ENCODE measurements around the gene SLFNL1.

SLFNL1 gene

GRCh38 chr1:41021526-41022308 is at the start of gene SLFNL1:
TSS of gene SLFNL1 (minus strand) at chr1:41021725. CDS start at chr1:41020660, 1,065 bp downstream.
- DNase-seq = no peak

DNA sequence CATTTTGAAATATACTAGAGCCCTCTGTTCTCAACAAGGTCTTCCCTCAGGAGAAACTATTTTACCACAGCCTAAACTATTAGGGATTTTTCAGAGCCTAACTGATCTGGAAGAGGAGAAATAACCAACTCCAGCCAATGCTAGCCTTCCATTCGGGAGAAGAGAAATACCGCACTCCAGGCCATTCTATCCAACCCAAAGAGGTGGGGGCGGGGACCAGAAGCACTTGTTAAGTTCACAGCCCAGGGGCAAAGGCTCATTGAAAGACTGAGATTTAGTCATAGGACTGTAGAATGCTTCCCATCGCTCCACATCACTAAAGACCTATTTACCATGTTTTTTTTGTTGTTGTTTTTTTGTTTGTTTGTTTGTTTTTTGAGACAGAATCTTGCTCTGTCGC is 35.4 kb upstream of the SLFNL1 start:
- no peak for DNase-seq

- DNase-seq = no peak
Observed at GRCh38 chr1:41053316-41053715, 31.8 kb upstream of the SLFNL1 start.

GRCh38 chr1:41051022-41051421 is 29.5 kb upstream of the SLFNL1 start:
- DNase-seq = no peak

DNA sequence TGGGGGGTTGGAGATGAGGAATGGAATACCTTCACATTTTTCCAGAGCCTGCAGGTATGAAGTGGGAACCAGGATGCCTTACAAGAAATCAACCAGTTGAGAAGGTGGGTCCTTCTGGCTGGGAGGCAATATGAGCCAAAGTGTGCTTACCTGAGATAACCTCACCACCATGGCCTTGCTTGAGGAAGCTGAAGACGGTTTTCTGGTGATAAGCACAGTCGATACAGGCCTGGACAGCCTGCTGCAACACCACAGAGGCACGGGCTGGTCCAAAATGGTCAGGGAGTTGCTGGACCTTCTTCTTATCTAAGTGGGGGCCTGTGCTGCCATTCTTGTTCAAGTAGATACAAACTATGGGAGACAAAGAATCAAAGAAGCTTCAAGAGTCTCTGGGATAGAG is 27.0 kb upstream of the SLFNL1 start:
- DNase-seq = no peak

DNA sequence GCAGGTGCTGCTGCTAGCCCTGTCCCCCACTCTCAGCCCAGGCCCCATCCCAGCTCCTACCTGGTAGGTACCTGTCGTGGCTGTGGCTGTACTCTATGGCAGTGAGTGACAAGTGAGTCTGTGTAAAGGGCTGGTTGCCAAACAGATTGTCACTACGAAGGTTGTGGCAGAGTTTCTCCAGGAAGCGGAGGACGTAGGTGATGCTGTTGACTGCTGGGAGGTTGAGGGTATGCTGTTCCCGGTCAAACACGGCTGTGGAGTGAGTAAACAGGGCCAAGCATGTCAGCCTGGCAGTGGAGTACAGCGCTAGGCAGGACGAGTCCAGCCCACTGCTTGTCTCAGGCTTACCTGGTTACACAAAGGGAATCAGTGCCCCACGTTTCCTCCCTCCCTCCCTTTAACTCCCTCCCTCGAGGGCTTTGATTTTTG is 24.8 kb upstream of the SLFNL1 start:
- no peak for DNase-seq

GRCh38 chr1:41045740-41046139 is 24.2 kb upstream of the SLFNL1 start:
- no peak for DNase-seq

DNA sequence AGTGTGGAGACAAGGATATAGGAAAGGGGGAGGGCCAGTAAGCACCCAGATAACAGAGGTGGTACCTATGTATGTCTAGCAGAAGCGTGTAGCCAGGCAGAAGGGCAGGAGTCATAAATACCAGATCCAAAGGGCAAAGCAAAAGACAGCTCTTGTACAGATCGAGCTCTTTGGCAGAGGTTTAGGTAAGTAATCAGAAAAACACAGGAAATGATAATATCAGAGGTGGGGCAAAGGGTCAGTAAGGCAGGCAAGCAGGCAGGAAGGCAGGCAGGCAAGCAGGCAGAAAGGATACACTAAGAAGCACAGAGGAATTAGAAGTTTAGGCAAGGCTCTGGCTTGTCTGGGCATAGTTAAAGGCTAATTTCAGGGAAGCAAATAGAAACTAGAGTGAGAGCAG is 22.7 kb upstream of the SLFNL1 start:
- no peak for DNase-seq

- no peak for DNase-seq
Observed at GRCh38 chr1:41041614-41042270, 20.2 kb upstream of the SLFNL1 start.

- no peak for DNase-seq
Observed at GRCh38 chr1:41038110-41038509, 16.6 kb upstream of the SLFNL1 start.

- no peak for DNase-seq
Observed at GRCh38 chr1:41037116-41037903, 15.8 kb upstream of the SLFNL1 start.

DNA sequence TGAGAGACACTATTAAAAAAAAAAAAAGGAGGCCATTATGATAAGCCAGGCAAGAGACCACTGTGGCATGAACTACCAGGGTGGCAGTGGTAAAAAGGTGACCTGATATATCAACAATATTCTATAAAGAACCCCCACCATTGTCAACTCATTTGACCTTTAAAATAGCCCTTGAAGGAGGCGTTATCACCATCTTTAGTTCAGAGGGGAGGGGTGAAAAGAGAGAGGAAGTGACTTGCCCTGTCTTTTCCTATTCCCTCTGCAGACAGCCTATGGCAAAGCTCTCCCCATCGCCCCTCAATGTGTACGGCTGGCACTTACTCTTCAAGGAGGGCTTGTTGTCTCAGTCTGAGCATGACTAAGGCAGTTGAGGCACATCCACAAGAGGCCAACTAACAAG is 11.7 kb upstream of the SLFNL1 start:
- no peak for DNase-seq

GRCh38 chr1:41032147-41032546 is 10.6 kb upstream of the SLFNL1 start:
- no peak for DNase-seq

GRCh38 chr1:41030872-41031616 is 9.5 kb upstream of the SLFNL1 start:
- DNase-seq = no peak

DNA sequence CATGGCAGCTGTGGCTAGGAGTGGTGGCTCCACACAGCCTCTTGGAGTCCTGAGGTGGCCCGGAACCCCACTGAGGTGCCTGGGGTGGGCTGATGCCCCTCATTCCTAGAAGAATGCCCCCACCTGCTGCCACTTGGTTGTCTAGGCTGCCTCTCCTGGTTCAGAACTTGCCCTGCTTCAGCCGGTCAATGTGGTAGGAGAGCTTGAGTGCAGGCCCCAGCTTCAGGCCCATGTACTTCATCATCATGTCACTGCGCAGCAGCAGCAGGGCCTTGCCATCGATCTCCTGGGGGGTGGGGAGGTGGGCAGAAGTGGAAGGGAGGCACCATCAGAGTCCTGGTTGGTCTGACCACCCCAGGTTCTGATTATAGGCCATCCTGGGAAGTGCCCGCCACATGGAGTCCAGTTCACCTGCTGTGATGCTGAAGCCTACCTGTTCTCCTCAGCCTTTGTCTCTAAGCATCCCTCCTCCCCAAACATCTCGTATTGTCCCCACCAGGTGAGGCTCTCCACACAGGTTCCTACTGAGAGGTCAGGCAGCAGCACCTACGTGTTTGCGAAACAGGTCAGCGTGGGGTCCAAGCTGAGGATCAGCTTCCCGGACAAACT is 6.6 kb upstream of the SLFNL1 start:
- DNase-seq = no peak

GRCh38 chr1:41025979-41026819 is 4.7 kb upstream of the SLFNL1 start:
- no peak for DNase-seq

- no peak for DNase-seq
Observed at GRCh38 chr1:41024953-41025352, 3.4 kb upstream of the SLFNL1 start.

- DNase-seq = peak in 1 of 2 experiments; percentile 31
Observed at GRCh38 chr1:41023279-41023990, 1.9 kb upstream of the SLFNL1 start.

DNA sequence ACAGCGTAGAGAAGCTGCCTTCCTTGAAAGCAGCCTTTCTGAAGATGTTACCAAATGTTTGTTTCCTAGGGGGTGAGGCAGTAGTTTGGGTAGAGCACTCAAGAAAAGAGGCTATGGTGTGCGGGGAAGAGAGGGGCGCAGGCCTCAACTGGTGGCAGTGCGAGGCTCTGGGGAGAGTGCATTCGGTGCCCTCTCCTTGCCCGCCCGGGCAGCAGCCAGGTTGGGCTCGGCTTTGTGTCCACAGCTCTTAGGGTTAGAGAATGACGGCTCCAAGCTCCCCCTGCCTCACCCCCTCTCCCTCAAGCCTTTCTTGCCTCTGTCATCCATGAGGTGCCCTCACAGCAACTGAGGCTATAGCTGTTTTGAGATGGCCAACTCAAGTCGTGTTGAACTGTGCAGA is 899 bp upstream of the SLFNL1 start:
- no peak for DNase-seq

GRCh38 chr1:41020654-41021053 is 871 bp downstream of the SLFNL1 start:
- DNase-seq = no peak

DNA sequence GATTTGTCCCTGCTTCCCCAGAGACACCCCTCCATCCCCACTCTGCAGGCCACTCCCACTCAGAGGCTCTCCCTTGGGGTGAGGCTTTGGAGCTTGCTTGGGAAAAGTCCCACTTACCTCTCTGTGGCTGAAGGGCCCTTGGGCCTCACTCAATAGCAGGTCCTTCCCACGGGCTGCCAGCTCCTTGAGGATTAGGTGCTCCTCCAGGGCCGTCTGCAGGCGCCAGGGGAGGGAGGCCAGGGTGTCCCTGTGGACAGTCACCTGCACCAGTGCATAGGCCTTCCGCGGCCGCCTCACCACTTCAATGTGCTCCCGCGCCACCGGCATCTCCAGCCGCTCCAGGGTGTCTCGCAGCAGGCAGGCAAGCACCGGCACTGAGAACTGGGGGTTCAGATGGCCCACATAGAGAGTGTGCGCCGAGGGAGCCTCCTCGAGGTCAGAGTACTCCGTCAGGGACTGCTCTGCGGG is 1.4 kb downstream of the SLFNL1 start:
- DNase-seq = no peak

All from SW 1271 (cell line).